Measurements from ENCODE around the gene ERC2. TPM values are rescaled to one million over a fixed set of nuclear protein-coding genes. Genes with fewer than 3 reads are reported as not detected.

ERC2 gene
- total RNA-seq, 1 donor from 2014 or later: 0.99 TPM

DNA sequence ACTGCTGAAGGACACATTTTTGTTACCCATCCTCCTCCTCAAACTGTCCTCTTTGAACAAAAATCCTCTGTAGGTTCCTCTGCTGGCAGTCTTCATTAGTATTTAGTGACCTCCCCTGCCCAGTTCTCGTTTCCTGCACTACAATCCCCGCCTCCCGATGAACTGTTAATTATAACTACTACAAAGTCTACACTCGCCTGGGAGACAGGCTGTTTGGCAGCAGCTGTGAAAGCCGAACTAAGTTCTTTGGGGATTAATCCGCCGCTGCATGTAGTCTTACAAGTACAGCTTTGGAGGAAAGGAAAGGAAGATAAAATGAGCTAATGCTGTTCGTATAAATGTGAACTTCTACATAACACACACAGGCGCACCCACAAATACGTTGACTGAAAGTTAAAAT, 821.2 kb downstream of the ERC2 start:
- TF ChIP-seq, protein P1, sequence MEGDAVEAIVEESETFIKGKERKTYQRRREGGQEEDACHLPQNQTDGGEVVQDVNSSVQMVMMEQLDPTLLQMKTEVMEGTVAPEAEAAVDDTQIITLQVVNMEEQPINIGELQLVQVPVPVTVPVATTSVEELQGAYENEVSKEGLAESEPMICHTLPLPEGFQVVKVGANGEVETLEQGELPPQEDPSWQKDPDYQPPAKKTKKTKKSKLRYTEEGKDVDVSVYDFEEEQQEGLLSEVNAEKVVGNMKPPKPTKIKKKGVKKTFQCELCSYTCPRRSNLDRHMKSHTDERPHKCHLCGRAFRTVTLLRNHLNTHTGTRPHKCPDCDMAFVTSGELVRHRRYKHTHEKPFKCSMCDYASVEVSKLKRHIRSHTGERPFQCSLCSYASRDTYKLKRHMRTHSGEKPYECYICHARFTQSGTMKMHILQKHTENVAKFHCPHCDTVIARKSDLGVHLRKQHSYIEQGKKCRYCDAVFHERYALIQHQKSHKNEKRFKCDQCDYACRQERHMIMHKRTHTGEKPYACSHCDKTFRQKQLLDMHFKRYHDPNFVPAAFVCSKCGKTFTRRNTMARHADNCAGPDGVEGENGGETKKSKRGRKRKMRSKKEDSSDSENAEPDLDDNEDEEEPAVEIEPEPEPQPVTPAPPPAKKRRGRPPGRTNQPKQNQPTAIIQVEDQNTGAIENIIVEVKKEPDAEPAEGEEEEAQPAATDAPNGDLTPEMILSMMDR (IDR thresholded peaks at IDR 0.05; ENCODE audit: borderline replicate concordance): no peak
- Histone ChIP-seq H3K27ac (replicated peaks) (no peak overlapping the region), H3K4me3 (no peak overlapping the region), H3K9me3 (replicated peaks) (no peaks in the 10 kb centered on the region), H3K4me1 (peaks cover 5% of the 10 kb centered on the region), H3K36me3 (no peaks in the 10 kb centered on the region), H3K27me3 (ENCODE audit: low read depth) (peaks cover 28% of the 10 kb centered on the region)
- intact Hi-C loops (cut with micrococcal nuclease): no loop called here
- no peak for DNase-seq

DNA sequence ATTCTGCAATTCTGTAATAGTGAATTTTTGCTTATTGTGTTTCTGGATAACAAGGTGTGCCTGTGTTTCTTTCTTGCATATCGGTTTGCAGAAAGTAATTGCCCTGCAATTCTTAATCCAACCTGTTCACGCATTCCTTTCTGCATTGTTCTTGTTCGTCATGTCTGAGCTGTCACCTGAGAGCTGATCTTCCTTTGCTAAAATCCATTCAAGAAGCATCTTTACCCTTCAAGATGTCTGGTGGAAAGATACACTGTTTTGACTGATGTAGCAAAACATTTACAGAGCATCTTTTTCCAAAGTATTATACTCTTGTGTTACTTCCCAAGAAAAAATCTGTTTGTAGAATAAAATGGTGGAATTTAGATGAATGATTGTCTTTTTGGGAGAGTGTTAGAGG, 822.1 kb downstream of the ERC2 start:
- Histone ChIP-seq H3K4me1 (peaks cover 5% of the 10 kb centered on the region), H3K9me3 (replicated peaks) (no peaks in the 10 kb centered on the region), H3K4me3 (no peak overlapping the region), H3K36me3 (no peaks in the 10 kb centered on the region), H3K27ac (replicated peaks) (no peak overlapping the region), H3K27me3 (ENCODE audit: low read depth) (peaks cover 26% of the 10 kb centered on the region)
- TF ChIP-seq, protein P1 (IDR thresholded peaks at IDR 0.05; ENCODE audit: borderline replicate concordance): no peak
- DNase-seq: no peak
- intact Hi-C loops (cut with micrococcal nuclease): no loop called here

DNA sequence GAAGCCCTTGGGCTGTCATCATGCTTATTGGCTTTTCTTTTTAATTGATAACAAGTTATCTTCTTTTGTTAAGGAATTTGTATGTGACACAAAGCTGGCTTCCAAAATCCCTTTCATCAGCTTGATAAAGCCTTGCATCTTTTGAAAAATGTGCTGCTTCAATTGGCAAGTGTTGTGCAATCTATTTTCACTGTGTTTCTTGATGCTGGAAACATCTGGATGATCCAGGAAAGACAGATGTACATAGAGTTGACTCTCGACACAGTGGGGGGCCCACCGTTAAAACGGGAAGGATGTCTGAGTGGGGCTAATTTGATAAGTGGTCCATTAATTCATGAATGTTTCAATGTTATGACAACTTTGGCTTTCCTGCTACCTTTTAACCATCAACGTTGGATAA, 822.8 kb downstream of the ERC2 start:
- peaks cover 25% of the 10 kb centered on the region for H3K27me3 ChIP-seq (ENCODE audit: low read depth)
- H3K27ac ChIP-seq (replicated peaks): no peak overlapping the region
- H3K9me3 ChIP-seq (replicated peaks): no peaks in the 10 kb centered on the region
- no peak overlapping the region for H3K4me3 ChIP-seq
- intact Hi-C loops (cut with micrococcal nuclease): no loop called here
- DNase-seq: no peak
- H3K4me1 ChIP-seq: peaks cover 5% of the 10 kb centered on the region
- no peaks in the 10 kb centered on the region for H3K36me3 ChIP-seq
- TF ChIP-seq, protein P1 (IDR thresholded peaks at IDR 0.05; ENCODE audit: borderline replicate concordance): no peak

DNA sequence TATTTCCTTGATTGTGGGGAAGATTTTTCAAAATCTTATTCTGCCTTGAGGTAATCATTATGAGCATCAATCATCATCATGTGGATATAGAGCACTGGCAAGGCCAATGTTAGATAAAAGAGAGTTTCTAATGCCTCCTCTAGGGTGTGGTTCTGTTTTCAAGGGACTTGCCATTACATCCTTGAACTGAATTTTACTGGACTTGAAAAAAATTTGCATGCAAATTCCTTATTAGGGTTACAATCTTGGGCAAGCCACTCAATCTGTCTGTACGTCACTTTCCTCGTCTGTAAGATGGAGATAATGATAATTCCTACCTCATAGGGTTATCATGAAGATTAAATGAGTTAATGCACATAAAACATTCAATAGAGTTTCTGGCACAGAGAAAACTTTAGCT, 825.0 kb downstream of the ERC2 start:
- no peaks in the 10 kb centered on the region for H3K36me3 ChIP-seq
- DNase-seq: no peak
- no peaks in the 10 kb centered on the region for H3K4me1 ChIP-seq
- H3K27me3 ChIP-seq (ENCODE audit: low read depth): peaks cover 38% of the 10 kb centered on the region
- H3K9me3 ChIP-seq (replicated peaks): no peaks in the 10 kb centered on the region
- H3K27ac ChIP-seq (replicated peaks): no peak overlapping the region
- H3K4me3 ChIP-seq: no peak overlapping the region
- TF ChIP-seq, protein P1 (IDR thresholded peaks at IDR 0.05; ENCODE audit: borderline replicate concordance): no peak
- intact Hi-C loops (cut with micrococcal nuclease): no loop called here

DNA sequence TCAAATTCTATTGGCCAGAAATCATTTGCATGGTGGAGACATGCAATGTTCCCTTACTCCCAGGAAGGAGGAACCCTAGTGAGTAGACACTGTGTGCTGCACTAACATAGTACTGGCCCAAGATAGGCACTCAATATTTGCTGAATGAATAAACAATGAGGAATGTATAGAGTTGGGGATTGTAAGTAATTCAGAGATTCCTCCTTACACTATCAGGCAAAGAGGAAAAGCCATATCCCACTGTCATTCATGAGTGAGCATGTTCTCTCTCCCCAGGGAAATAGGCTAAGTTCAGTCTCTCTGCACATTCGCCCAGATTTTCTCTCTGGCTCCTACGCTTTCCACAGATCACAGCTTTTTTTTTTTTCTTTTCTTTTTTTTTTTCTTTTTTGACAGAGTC, 826.3 kb downstream of the ERC2 start:
- no peak for DNase-seq
- TF ChIP-seq, protein P1 (IDR thresholded peaks at IDR 0.05; ENCODE audit: borderline replicate concordance): no peak
- Histone ChIP-seq H3K27me3 (ENCODE audit: low read depth) (peaks cover 42% of the 10 kb centered on the region), H3K36me3 (no peaks in the 10 kb centered on the region), H3K4me3 (no peak overlapping the region), H3K27ac (replicated peaks) (no peak overlapping the region), H3K4me1 (no peaks in the 10 kb centered on the region), H3K9me3 (replicated peaks) (no peaks in the 10 kb centered on the region)
- intact Hi-C loops (cut with micrococcal nuclease): no loop called here
